Retinal pigment epithelial cell (primary cell): ENCODE data around the gene RFX2.

ENCODE experiments used
- DNase-seq: peaks from one replicate; pipeline ENCODE4 v3.0.0-alpha.2; 2010; ENCODE audit warnings: low read depth
- H3K4me3 ChIP-seq: 2 replicates; pipeline ENCODE4 v1.5.1; 2011; ENCODE audit warnings: mild to moderate bottlenecking, low read length, control low read depth, moderate library complexity
- CTCF ChIP-seq: conservative IDR thresholded peaks from 2 replicates; pipeline ENCODE4 v1.5.1; 2011; ENCODE audit warnings: low read depth, low read length, control low read depth, inconsistent platforms

RFX2 gene

GRCh38 chr19:6088602-6089049 is 21.7 kb downstream of the RFX2 start:
- TF ChIP-seq CTCF = no peak
- no peak for DNase-seq
- H3K4me3 ChIP-seq = no peak overlapping the region

DNA sequence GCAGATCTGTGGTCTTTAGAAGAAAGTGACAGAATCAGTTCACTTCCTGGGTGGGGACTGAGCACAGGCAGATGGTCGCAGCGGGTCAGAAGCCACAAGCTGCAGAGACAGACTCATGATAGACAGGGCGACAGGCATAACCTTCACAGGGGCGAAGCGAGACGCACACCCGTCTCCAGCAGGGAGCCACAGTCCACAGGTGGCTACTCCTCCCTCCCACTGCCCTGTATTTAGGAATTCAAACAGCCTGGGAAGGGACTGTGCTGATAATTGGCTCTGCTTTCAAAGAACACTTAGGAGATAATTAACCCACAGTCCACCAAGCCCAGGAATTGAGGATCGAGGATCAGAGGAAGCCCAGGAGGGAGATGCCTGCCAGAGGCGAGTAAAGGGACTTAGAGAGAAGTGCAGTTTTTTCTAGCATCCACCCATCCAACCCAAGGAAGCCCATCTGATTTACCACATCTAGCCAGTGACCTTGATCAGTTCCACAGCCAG is 23.2 kb downstream of the RFX2 start:
- H3K4me3 ChIP-seq = no peak overlapping the region
- DNase-seq = no peak

GRCh38 chr19:6086068-6086788 is 24.1 kb downstream of the RFX2 start:
- no peak for TF ChIP-seq CTCF
- DNase-seq = no peak
- no peak overlapping the region for H3K4me3 ChIP-seq

More for the DNA sequence above, 23.2 kb downstream of the RFX2 start:
- no peak for TF ChIP-seq CTCF

DNA sequence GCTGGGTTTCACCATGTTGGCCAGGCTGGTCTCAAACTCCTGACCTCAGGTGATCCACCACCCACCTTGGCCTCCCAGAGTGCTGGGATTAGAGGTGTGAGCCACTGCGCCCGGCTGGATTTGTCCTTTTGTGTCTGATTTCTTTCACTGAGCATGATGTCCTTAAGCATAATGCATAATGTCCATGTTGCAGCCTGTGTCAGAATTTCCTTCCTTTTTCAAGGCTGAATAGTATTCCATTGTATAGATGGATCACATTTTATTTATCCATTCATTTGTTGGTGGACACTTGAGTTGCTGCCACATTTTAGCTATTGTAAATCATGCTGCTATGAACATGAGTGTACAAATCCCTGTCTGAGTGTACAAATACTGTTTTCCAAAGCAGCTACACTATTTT is 25.5 kb downstream of the RFX2 start:
- no peak overlapping the region for H3K4me3 ChIP-seq
- TF ChIP-seq CTCF = no peak

GRCh38 chr19:6079107-6079506 is 31.2 kb downstream of the RFX2 start:
- no peak for DNase-seq
- TF ChIP-seq CTCF = no peak
- no peak overlapping the region for H3K4me3 ChIP-seq

More for the DNA sequence above, 25.5 kb downstream of the RFX2 start:
- no peak for DNase-seq

DNA sequence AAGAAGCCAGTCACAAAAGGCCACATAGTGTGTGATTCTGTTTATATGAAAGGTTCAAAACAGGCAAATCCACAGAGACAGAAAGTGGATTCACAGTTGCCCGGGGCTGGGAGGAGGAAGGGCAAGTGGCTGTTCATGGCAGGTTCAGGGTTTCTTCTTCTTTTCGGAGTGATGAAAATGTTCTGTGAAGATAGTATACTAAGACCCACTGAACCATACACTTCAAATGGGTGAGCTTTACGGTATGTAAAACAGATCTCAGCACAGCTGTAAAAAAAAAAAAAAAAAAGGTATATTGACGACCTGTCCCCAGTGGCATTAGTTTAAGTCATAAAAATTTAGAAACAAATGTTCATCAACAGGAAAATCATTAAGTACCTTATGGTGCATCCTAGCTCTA is 32.2 kb downstream of the RFX2 start:
- no peak for TF ChIP-seq CTCF
- DNase-seq = no peak
- H3K4me3 ChIP-seq = no peak overlapping the region

DNA sequence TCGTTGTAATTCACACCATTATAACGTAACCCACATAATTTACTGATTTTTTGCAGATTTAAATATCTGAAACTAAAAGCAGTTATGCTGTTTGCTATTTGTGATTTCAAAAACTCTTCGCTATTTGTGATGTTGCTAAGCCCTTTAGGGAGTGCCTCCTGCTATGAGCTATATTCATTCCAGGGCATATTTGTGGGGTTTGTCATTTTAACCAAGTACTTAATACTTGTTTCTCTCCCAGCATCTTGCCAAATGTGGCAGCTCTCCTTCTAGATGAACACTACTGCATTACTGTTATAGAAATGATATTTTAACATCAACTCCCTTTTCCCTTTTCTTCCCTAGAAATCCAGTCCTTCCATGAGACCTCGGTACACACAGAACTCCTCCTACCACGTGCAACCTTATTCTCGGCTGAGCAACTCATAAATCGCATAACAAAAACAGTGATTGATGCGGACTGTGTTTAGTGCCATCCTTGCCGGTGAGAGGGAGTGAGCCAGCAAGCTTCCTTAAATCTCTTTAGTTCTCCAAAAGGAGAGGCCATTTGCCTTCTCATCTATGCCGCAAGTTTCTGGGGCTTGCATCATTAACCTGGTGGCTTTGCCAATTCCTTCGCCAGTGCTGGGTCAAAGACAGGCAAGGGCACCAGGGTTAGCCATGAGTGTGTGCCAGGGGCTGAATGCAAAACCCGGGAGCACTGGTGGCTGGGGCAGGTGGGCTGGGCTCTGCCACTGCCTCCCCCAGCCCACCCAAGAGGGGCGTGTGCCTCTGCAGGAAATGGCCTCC is 33.4 kb downstream of the RFX2 start:
- TF ChIP-seq CTCF = no peak

More for the DNA sequence above, 33.4 kb downstream of the RFX2 start:
- peak; percentile 81 for DNase-seq
- H3K4me3 ChIP-seq = no peak overlapping the region
